B cell (primary cell): Measurements from ENCODE around the gene FBLN5. TPM values are rescaled to one million over a fixed set of nuclear protein-coding genes. Genes with fewer than 3 reads are reported as not detected.

Source experiments
- ATAC-seq: fragments of 200-7000 bp; cut with Tn5 transposase; one replicate; pipeline ENCODE4 v1.10.0; 2021; ENCODE audit warnings: low read depth, mild to moderate bottlenecking, moderate number of reproducible peaks, moderate library complexity
- CTCF ChIA-PET: fragments of 350-600 bp; sonication (Branson Sonifier 250); formaldehyde crosslinking; loops from one replicate; lab custom pipeline; 2021; ENCODE audit warnings: antibody characterized with exemption, inconsistent platforms; lab: Charles Lee
- POLR2A ChIA-PET: fragments of 350-600 bp; sonication (Branson Sonifier 250); formaldehyde crosslinking; loops from one replicate; lab custom pipeline; 2021; ENCODE audit warnings: antibody characterized with exemption; lab: Charles Lee
- DNase-seq: peaks from one replicate; pipeline ENCODE4 v3.0.0; 2013
- H2AFZ ChIP-seq: 2 replicates; pipeline ENCODE4 v1.6.1; 2012; ENCODE audit warnings: mild to moderate bottlenecking, low read depth, low read length; ENCODE audit not compliant: insufficient read depth, poor library complexity, severe bottlenecking
- H3K27ac ChIP-seq, 2 donors: 1 replicate in 1 of 2; 2 replicates in 1 of 2; pipeline ENCODE4 v1.5.1; 2012 to 2013; ENCODE audit warnings: low read length in 2 of 2, mild to moderate bottlenecking in 2 of 2, moderate library complexity in 1 of 2
- H3K27me3 ChIP-seq, 4 experiments: fragments of 200-600 bp in 1 of 4; sonication (generic) in 1 of 4; replicated peaks in 1 of 4; 1 replicate in 2 of 4; 2 replicates in 2 of 4; pipeline versions ENCODE4 v1.6.1 to v1.7.0; 2013 to 2016; ENCODE audit warnings: low read length in 3 of 4, mild to moderate bottlenecking in 2 of 4, mixed read lengths in 1 of 4, moderate library complexity in 1 of 4; ENCODE audit not compliant: insufficient read depth in 4 of 4, control insufficient read depth in 3 of 4; ENCODE audit errors: control extremely low read depth in 1 of 4
- H3K36me3 ChIP-seq, 2 experiments: replicated peaks in 1 of 2; 1 replicate in 1 of 2; 2 replicates in 1 of 2; pipeline versions ENCODE4 v1.6.1 to v1.7.1; 2013; ENCODE audit warnings: low read length in 1 of 2; ENCODE audit not compliant: insufficient read depth in 2 of 2, control insufficient read depth in 1 of 2; ENCODE audit errors: control extremely low read depth in 1 of 2, extremely low read depth in 1 of 2
- H3K4me1 ChIP-seq, 2 donors: fragments of 200-600 bp in 1 of 2; sonication (generic) in 1 of 2; 1 replicate in 1 of 2; 2 replicates in 1 of 2; pipeline versions ENCODE4 v1.5.1 to v1.6.1; 2013 to 2017; ENCODE audit warnings: low read length in 2 of 2; ENCODE audit not compliant: control insufficient read depth in 2 of 2, insufficient read depth in 2 of 2
- H3K4me2 ChIP-seq: replicated peaks from 2 replicates; pipeline ENCODE3; 2012; ENCODE audit warnings: mild to moderate bottlenecking, low read depth, low read length; ENCODE audit not compliant: poor library complexity, severe bottlenecking
- H3K4me3 ChIP-seq, 5 experiments: fragments of 200-600 bp in 1 of 5; sonication (generic) in 1 of 5; 1 replicate in 3 of 5; 2 replicates in 2 of 5; pipeline versions ENCODE4 v1.5.1 to v1.7.0; 2011 to 2016; ENCODE audit warnings: low read length in 4 of 5, mild to moderate bottlenecking in 4 of 5, low read depth in 2 of 5, control low read depth in 1 of 5, moderate library complexity in 1 of 5; ENCODE audit not compliant: insufficient read depth in 1 of 5; ENCODE audit errors: control extremely low read depth in 1 of 5, extremely low read depth in 1 of 5
- H3K79me2 ChIP-seq: fragments of 200-600 bp; sonication (generic); one replicate; pipeline ENCODE4 v1.6.0; 2016; ENCODE audit warnings: low read length; ENCODE audit not compliant: control insufficient read depth, insufficient read depth
- H3K9ac ChIP-seq: fragments of 200-600 bp; sonication (generic); 2 replicates; pipeline ENCODE4 v1.6.1; 2017; ENCODE audit warnings: mild to moderate bottlenecking, low read length, moderate library complexity
- H3K9me3 ChIP-seq, 3 donors: one replicate each; pipeline versions ENCODE4 v1.6.1 to v1.7.1; 2013; ENCODE audit warnings: low read length in 2 of 3; ENCODE audit not compliant: control insufficient read depth in 2 of 3, insufficient read depth in 1 of 3; ENCODE audit errors: control extremely low read depth in 1 of 3
- H4K20me1 ChIP-seq: 2 replicates; pipeline ENCODE4 v1.6.0; 2012; ENCODE audit warnings: mild to moderate bottlenecking, low read length; ENCODE audit not compliant: insufficient read depth, control insufficient read depth, poor library complexity, severe bottlenecking
- H3K27ac Mint-ChIP-seq: one replicate; pipeline ENCODE4 v1.8.0; 2021; ENCODE audit warnings: mixed read lengths
- H3K27me3 Mint-ChIP-seq: one replicate; pipeline ENCODE4 v1.8.0; 2021; ENCODE audit warnings: mixed read lengths
- H3K4me1 Mint-ChIP-seq: one replicate; pipeline ENCODE4 v1.8.0; 2021; ENCODE audit warnings: mixed read lengths
- H3K4me3 Mint-ChIP-seq: one replicate; pipeline ENCODE4 v1.8.0; 2021; ENCODE audit warnings: mixed read lengths
- H3K9me3 Mint-ChIP-seq: one replicate; pipeline ENCODE4 v1.8.0; 2022; ENCODE audit warnings: mixed read lengths; ENCODE audit not compliant: insufficient read depth
- CTCF ChIP-seq: fragments of 200-600 bp; IDR thresholded peaks from one replicate; pipeline ENCODE4 v1.8.0; 2022; ENCODE audit warnings: antibody characterized with exemption, mild to moderate bottlenecking
- EZH2 ChIP-seq: IDR thresholded peaks from 2 replicates; pipeline ENCODE4 v1.6.1; 2012; ENCODE audit warnings: borderline replicate concordance, low read depth, mild to moderate bottlenecking, moderate library complexity, low read length; ENCODE audit not compliant: insufficient read depth, poor library complexity, severe bottlenecking
- WGBS: methylation state at CpG from one replicate; pipeline ENCODE4 v1.1.5; 2013; ENCODE audit warnings: missing lambda C conversion rate; ENCODE audit not compliant: insufficient coverage; 5-methylcytosine and 5-hydroxymethylcytosine counted together
- intact Hi-C: fragments of 100-400 bp; cut with micrococcal nuclease; formaldehyde crosslinking; loops from one replicate; pipeline ENCODE4 v1.10.0; 2022
- polyA plus RNA-seq: library from polyadenylated mRNA; depleted of rRNA; stranded (reverse); fragments of >200 nt; gene quantifications from 2 replicates; pipeline ENCODE4 v1.2.3, GENCODE V29; 2012
- total RNA-seq, 2 donors: library from RNA; stranded (reverse); fragments of 120-200 nt in 1 of 2; gene quantifications; 1 replicate in 1 of 2; 2 replicates in 1 of 2; pipeline versions ENCODE4 v1.2.3 to v1.2.4, GENCODE V29; 2013 to 2022

The FBLN5 gene
- total and polyA plus RNA-seq, 2 donors (not counting 1 experiment from before 2014, with no cell fraction given): 0.31 to 0.37 TPM

- no peaks in the 10 kb centered on the region for H3K9me3 Mint-ChIP-seq
- ChIA-PET CTCF (interaction anchor here (1.3 to 1.6 kb wide), 2 partner anchors 12 kb away, joined by 7 to 8 read pairs; no protein-coding TSS in a partner anchor), POLR2A (no interaction called here)
- ATAC-seq (no peak), DNase-seq (no peak)
- H4K20me1 ChIP-seq: no peaks in the 10 kb centered on the region
- H3K36me3 ChIP-seq: peaks cover 40 to 58% of the 10 kb centered on the region in 2 experiments
- no peak overlapping the region for H3K4me2 ChIP-seq
- no peak for TF ChIP-seq CTCF
- no peak for TF ChIP-seq EZH2
- no peaks in the 10 kb centered on the region for H3K79me2 ChIP-seq
- no peak overlapping the region for H2AFZ ChIP-seq
- H3K9ac ChIP-seq: no peak overlapping the region
- H3K27ac ChIP-seq: no peak overlapping the region
- no peaks in the 10 kb centered on the region for H3K4me1 ChIP-seq
- no peak overlapping the region for H3K4me3 Mint-ChIP-seq
- H3K4me3 ChIP-seq: no peak overlapping the region
- H3K27ac Mint-ChIP-seq: no peak overlapping the region
- intact Hi-C loops: no loop called here
- H3K4me1 Mint-ChIP-seq: no peaks in the 10 kb centered on the region
- no peaks in the 10 kb centered on the region for H3K27me3 Mint-ChIP-seq
- H3K9me3 ChIP-seq: no peaks in the 10 kb centered on the region
- H3K27me3 ChIP-seq: no peaks in the 10 kb centered on the region
- no CpG with 5 or more reads among the region's 4 CpGs for WGBS
These were observed 37.5 kb upstream of the FBLN5 start for GRCh38 chr14:91985008-91985407.

- TF ChIP-seq EZH2: no peak
- no peak for TF ChIP-seq CTCF
- H3K9me3 ChIP-seq: no peaks in the 10 kb centered on the region
- H3K79me2 ChIP-seq: no peaks in the 10 kb centered on the region
- no CpG with 5 or more reads among the region's 4 CpGs for WGBS
- H2AFZ ChIP-seq: no peak overlapping the region
- Mint-ChIP-seq H3K27ac (no peak overlapping the region), H3K4me3 (no peak overlapping the region), H3K4me1 (no peaks in the 10 kb centered on the region), H3K9me3 (no peaks in the 10 kb centered on the region), H3K27me3 (no peaks in the 10 kb centered on the region)
- no peak for DNase-seq
- no peak overlapping the region for H3K27ac ChIP-seq
- no peak overlapping the region for H3K4me3 ChIP-seq
- no peak for ATAC-seq
- no peaks in the 10 kb centered on the region for H4K20me1 ChIP-seq
- ChIA-PET CTCF (interaction anchor here (1.6 kb wide), 1 partner anchor 13 kb away, joined by 7 read pairs; no protein-coding TSS in a partner anchor), POLR2A (no interaction called here)
- no peak overlapping the region for H3K4me2 ChIP-seq
- H3K36me3 ChIP-seq: peaks cover 30 to 55% of the 10 kb centered on the region in 2 experiments
- H3K27me3 ChIP-seq: no peaks in the 10 kb centered on the region
- no peak overlapping the region for H3K9ac ChIP-seq
- no peaks in the 10 kb centered on the region for H3K4me1 ChIP-seq
- intact Hi-C loops: no loop called here
These were observed 36.1 kb upstream of the FBLN5 start for GRCh38 chr14:91983588-91983987.
